GM21526 (cell line): Measurements from ENCODE around the gene UBR1.
"Not testable (repeated sequence)": the region's sequence is repeated elsewhere in the genome, so short reads cannot be mapped to it uniquely, and the experiment has no call there.

Experiments
- ATAC-seq: cut with Tn5 transposase; IDR thresholded peaks from one replicate; pipeline ENCODE4 v1.9.1; 2021; ENCODE audit warnings: moderate library complexity; ENCODE audit not compliant: unreplicated experiment, low FRiP score

The UBR1 gene

GRCh38 chr15:42919308-42919707 lies 186.5 kb downstream of the UBR1 start:
- no peak for ATAC-seq

- ATAC-seq: no peak
Measured at GRCh38 chr15:42918047-42918446, 187.8 kb downstream of the UBR1 start.

- no peak for ATAC-seq
Measured at GRCh38 chr15:42915654-42916315, 190.1 kb downstream of the UBR1 start.

GRCh38 chr15:42914728-42915497 lies 190.9 kb downstream of the UBR1 start:
- ATAC-seq: no peak

GRCh38 chr15:42911058-42911592 lies 194.7 kb downstream of the UBR1 start:
- no peak for ATAC-seq

GRCh38 chr15:42908538-42908937 lies 197.3 kb downstream of the UBR1 start:
- no peak for ATAC-seq

GRCh38 chr15:42903388-42904324 lies 202.2 kb downstream of the UBR1 start:
- ATAC-seq: no peak

- not testable (repeated sequence) for ATAC-seq
Measured at GRCh38 chr15:42893911-42894310, 211.9 kb downstream of the UBR1 start.
